ENCODE results near the gene TEX29. TPM values are rescaled to one million over a fixed set of nuclear protein-coding genes. Genes with fewer than 3 reads are reported as not detected.

The TEX29 gene
- total and polyA plus RNA-seq, 2 of the 4 experiments (the other 2 are of a cell fraction), result 0.46 TPM; not detected in 1

DNA sequence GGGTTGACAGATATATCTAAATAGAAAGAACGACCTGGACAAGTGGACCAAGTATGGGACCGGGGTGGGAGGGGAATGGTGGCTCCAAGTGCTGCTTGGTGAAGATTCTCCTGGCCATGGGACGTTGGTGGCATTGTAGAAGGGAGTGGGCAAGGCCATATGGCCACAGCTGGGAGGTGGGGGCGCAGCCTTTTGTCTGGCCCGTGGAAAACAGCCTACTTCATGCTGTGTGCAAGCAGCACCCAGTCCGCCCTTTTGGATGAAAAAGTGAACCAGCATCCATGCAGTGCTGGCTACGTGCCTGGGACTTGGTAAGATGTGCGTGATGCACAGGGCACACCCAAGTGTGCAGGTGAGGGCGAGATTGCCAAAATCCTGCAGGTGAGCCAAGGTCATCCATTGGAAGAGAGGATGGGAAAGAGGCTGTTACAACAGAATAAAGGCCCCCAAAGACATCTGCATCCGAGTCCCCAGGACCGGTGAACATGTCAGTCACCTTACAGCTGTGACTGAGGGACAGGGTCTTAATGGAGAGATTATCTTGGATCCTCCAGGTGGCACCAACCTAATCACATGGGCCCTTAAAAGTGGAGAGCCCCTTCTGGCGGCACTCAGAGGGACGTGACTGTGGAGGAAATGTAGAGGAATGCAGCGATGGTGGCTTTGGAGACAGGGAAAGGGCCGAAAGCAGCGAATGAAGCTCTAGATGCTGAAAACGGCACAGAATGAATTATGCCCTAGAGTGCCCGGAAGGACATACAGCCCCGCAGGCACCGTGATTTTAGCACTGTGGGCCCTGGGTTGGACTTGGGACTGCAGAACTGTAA, 40.8 kb downstream of the TEX29 start:
- Histone ChIP-seq H2BK15ac (ENCODE audit: low read depth, low read length) (no peak overlapping the region), H3K4ac (ENCODE audit: low read depth, low read length) (no peak overlapping the region), H3K4me2 (ENCODE audit: low read depth, low read length) (no peak overlapping the region), H3K9ac (ENCODE audit: low read depth, low read length) (no peak overlapping the region), H3K79me1 (ENCODE audit: low read depth in 1 of 2, low read length in 2 of 2) (no peaks in the 10 kb centered on the region), H3K27ac (ENCODE audit: insufficient read depth, low read length) (no peak overlapping the region), H3K36me3 (ENCODE audit: control insufficient read depth, insufficient read depth, low read length) (no peaks in the 10 kb centered on the region), H2AK9ac (replicated peaks; ENCODE audit: low read depth, low read length, poor library complexity) (no peak overlapping the region), H3K56ac (ENCODE audit: extremely low read depth, insufficient read depth, low read length) (no peak overlapping the region), H3K27me3 (ENCODE audit: control insufficient read depth, insufficient read depth, low read length) (peaks cover 12% of the 10 kb centered on the region), H3K4me1 (ENCODE audit: control insufficient read depth, insufficient read depth, low read length) (no peaks in the 10 kb centered on the region), H3K9me1 (ENCODE audit: insufficient read depth, low read length) (no peaks in the 10 kb centered on the region), H2BK5ac (ENCODE audit: low read depth, low read length, poor library complexity, severe bottlenecking) (no peak overlapping the region), H4K8ac (ENCODE audit: low read depth in 2 of 2, low read length in 2 of 2) (no peak overlapping the region), H2AFZ (replicated peaks; ENCODE audit: low read length, poor library complexity) (no peak overlapping the region), H2BK120ac (ENCODE audit: low read depth, low read length) (no peak overlapping the region), H2AK5ac (ENCODE audit: low read depth, low read length) (no peak overlapping the region), H3K18ac (ENCODE audit: low read depth, low read length) (no peak overlapping the region), H4K20me1 (ENCODE audit: insufficient read depth, low read length) (no peaks in the 10 kb centered on the region), H3K14ac (replicated peaks; ENCODE audit: low read depth, low read length) (no peak overlapping the region), H3K4me3 (ENCODE audit: insufficient read depth, low read depth, low read length) (no peak overlapping the region), H2BK20ac (ENCODE audit: low read depth, low read length) (no peak overlapping the region), H4K91ac (ENCODE audit: insufficient read depth, low read depth, low read length) (no peak overlapping the region), H4K5ac (ENCODE audit: low read depth, low read length) (no peak overlapping the region), H3K23ac (ENCODE audit: low read depth, low read length) (no peak overlapping the region), H3K9me3 (ENCODE audit: control insufficient read depth, insufficient read depth, low read length) (no peaks in the 10 kb centered on the region; the same call in 1 of the 2 replicates)
- CTCF ChIA-PET, result no interaction called here
- 82% methylated on average over 10 of the region's 20 CpGs; no CpG with 5 or more reads in 1 of the 2 experiments for WGBS, 2 experiments (ENCODE audit: extremely low coverage in 2 of 2, insufficient read length in 1 of 2)
- in situ Hi-C loops (cut with MboI; ENCODE audit: low sequenced_read_pairs), result no loop called here
- ATAC-seq (ENCODE audit: low read depth) (no peak), DNase-seq (no peak)
- BruUV-seq (replicated peaks), result no TSS peak
- intact Hi-C loops (cut with micrococcal nuclease), result no loop called here
- POLR2A ChIA-PET (ENCODE audit: unreplicated experiment), result no interaction called here
- TF ChIP-seq RCOR1 (IDR thresholded peaks at IDR 0.05; ENCODE audit: insufficient replicate concordance, low read length) (no peak), POLR2A (IDR thresholded peaks at IDR 0.05; ENCODE audit: low read depth, low read length) (no peak)
- TF ChIP-seq, protein P1, sequence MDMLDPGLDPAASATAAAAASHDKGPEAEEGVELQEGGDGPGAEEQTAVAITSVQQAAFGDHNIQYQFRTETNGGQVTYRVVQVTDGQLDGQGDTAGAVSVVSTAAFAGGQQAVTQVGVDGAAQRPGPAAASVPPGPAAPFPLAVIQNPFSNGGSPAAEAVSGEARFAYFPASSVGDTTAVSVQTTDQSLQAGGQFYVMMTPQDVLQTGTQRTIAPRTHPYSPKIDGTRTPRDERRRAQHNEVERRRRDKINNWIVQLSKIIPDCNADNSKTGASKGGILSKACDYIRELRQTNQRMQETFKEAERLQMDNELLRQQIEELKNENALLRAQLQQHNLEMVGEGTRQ (IDR thresholded peaks at IDR 0.05; ENCODE audit: low read depth, low read length), result no peak
- dilution Hi-C loops (cut with HindIII; ENCODE audit: low sequenced_read_pairs, unreplicated experiment), result no loop called here

All from IMR-90 (cell line).